ENCODE results near the gene MARCHF7. TPM values are rescaled to one million over a fixed set of nuclear protein-coding genes. Genes with fewer than 3 reads are reported as not detected.
"Not testable (repeated sequence)": the region's sequence is repeated elsewhere in the genome, so short reads cannot be mapped to it uniquely, and the experiment has no call there.

Gene MARCHF7
- polyA plus RNA-seq (2011; rRNA removed) (24.5 and 40.9 TPM in 2 replicates), polyA minus RNA-seq (2011; rRNA and poly(A)+ RNA removed) (22.4 and 29.9 TPM in 2 replicates)

- Histone ChIP-seq H3K27me3 (ENCODE audit: control insufficient read depth, insufficient read depth, low read length) (no peaks in the 10 kb centered on the region), H3K36me3 (ENCODE audit: control insufficient read depth, insufficient read depth, low read length) (peaks cover 6% of the 10 kb centered on the region), H3K4me3 (ENCODE audit: low read depth, low read length) (peak within 1 kb of the TSS; percentile 87)
- TF ChIP-seq CTCF (IDR thresholded peaks at IDR 0.05; ENCODE audit: insufficient read depth, low read depth, low read length): peak; percentile 68
- POLR2A ChIA-PET: interaction anchor here (0.7 kb wide), 1 partner anchor 255 kb away, joined by 3 read pairs; no protein-coding TSS in a partner anchor
- peak; percentile 63 for DNase-seq (ENCODE audit: low read depth)
- CTCF ChIA-PET: interaction anchor here (0.5 to 0.9 kb wide), 3 partner anchors 98 to 285 kb away, joined by 3 to 4 read pairs (median 3); no protein-coding TSS in a partner anchor
Observed at GRCh38 chr2:159712143-159712928, at the start of gene MARCHF7. TSS of gene MARCHF7 (plus strand) at chr2:159712506. CDS start at chr2:159729023, 16,517 bp downstream.

GRCh38 chr2:159667423-159667822 is 44.9 kb upstream of the MARCHF7 start:
- H3K36me3 ChIP-seq (ENCODE audit: control insufficient read depth, insufficient read depth, low read length); H3K27me3 ChIP-seq (ENCODE audit: control insufficient read depth, insufficient read depth, low read length); DNase-seq (ENCODE audit: low read depth); H3K4me3 ChIP-seq (ENCODE audit: low read depth, low read length); POLR2A ChIA-PET; CTCF ChIA-PET: not testable (repeated sequence)

GRCh38 chr2:159671047-159671446 is 41.3 kb upstream of the MARCHF7 start:
- CTCF ChIA-PET: interaction anchor here (1.0 kb wide), 1 partner anchor 30 kb away, joined by 3 read pairs; no protein-coding TSS in a partner anchor
- TF ChIP-seq CTCF (IDR thresholded peaks at IDR 0.05; ENCODE audit: insufficient read depth, low read depth, low read length): no peak
- Histone ChIP-seq H3K27me3 (ENCODE audit: control insufficient read depth, insufficient read depth, low read length) (no peaks in the 10 kb centered on the region), H3K36me3 (ENCODE audit: control insufficient read depth, insufficient read depth, low read length) (no peaks in the 10 kb centered on the region), H3K4me3 (ENCODE audit: low read depth, low read length) (no peak overlapping the region)
- DNase-seq (ENCODE audit: low read depth): no peak
- POLR2A ChIA-PET: no interaction called here

- POLR2A ChIA-PET: interaction anchor here (0.5 kb wide), 1 partner anchor 37 kb away, joined by 4 read pairs; no protein-coding TSS in a partner anchor
- Histone ChIP-seq H3K36me3 (ENCODE audit: control insufficient read depth, insufficient read depth, low read length) (no peaks in the 10 kb centered on the region), H3K27me3 (ENCODE audit: control insufficient read depth, insufficient read depth, low read length) (no peaks in the 10 kb centered on the region), H3K4me3 (ENCODE audit: low read depth, low read length) (no peak overlapping the region)
- DNase-seq (ENCODE audit: low read depth): no peak
- TF ChIP-seq CTCF (IDR thresholded peaks at IDR 0.05; ENCODE audit: insufficient read depth, low read depth, low read length): peak; percentile 38; the same call in 1 of the 2 replicates
- CTCF ChIA-PET: interaction anchor here (1.0 to 1.1 kb wide), 2 partner anchors 9 to 207 kb away, joined by 3 to 5 read pairs; no protein-coding TSS in a partner anchor
Observed at GRCh38 chr2:159677654-159678053, 34.7 kb upstream of the MARCHF7 start.

GRCh38 chr2:159680692-159681091 is 31.6 kb upstream of the MARCHF7 start:
- POLR2A ChIA-PET: no interaction called here
- DNase-seq (ENCODE audit: low read depth): no peak

More at GRCh38 chr2:159680692-159681091, 31.6 kb upstream of the MARCHF7 start:
- no peak for TF ChIP-seq CTCF (IDR thresholded peaks at IDR 0.05; ENCODE audit: insufficient read depth, low read depth, low read length)
- H3K36me3 ChIP-seq (ENCODE audit: control insufficient read depth, insufficient read depth, low read length): no peaks in the 10 kb centered on the region
- no peak overlapping the region for H3K4me3 ChIP-seq (ENCODE audit: low read depth, low read length)
- CTCF ChIA-PET: no interaction called here
- no peaks in the 10 kb centered on the region for H3K27me3 ChIP-seq (ENCODE audit: control insufficient read depth, insufficient read depth, low read length)
